Stimulated activated naive CD8-positive, alpha-beta T cell treated with anti-CD3 and anti-CD28 coated beads, Interleukin-15, amount 100 ng/mL, for 72 hours (primary cell): ENCODE results near the gene IRF2.
A peak's percentile ranks its signal among the peaks of the same experiment; 100 is the strongest.

Source experiments
- ATAC-seq: fragments of 150-1000 bp; cut with Tn5 transposase; 2 replicates; pipeline ENCODE4 v1.10.0; 2021; ENCODE audit warnings: mild to moderate bottlenecking, moderate library complexity
- DNase-seq, 2 donors: peaks; one replicate each; pipeline ENCODE4 v3.0.0; 2021 to 2022
- H3K27ac Mint-ChIP-seq, 2 donors: one replicate each; pipeline ENCODE4 v1.8.0; 2022; ENCODE audit warnings: mild to moderate bottlenecking in 2 of 2, mixed read lengths in 2 of 2, moderate library complexity in 2 of 2
- H3K27me3 Mint-ChIP-seq: one replicate; pipeline ENCODE4 v1.8.0; 2022; ENCODE audit warnings: mixed read lengths
- H3K4me1 Mint-ChIP-seq: one replicate; pipeline ENCODE4 v1.8.0; 2022; ENCODE audit warnings: mild to moderate bottlenecking, mixed read lengths
- H3K4me3 Mint-ChIP-seq, 2 donors: one replicate each; pipeline ENCODE4 v1.8.0; 2022; ENCODE audit warnings: mild to moderate bottlenecking in 2 of 2, mixed read lengths in 2 of 2, moderate library complexity in 1 of 2
- H3K9me3 Mint-ChIP-seq, 2 donors: one replicate each; pipeline ENCODE4 v1.8.0; 2022; ENCODE audit warnings: mixed read lengths in 2 of 2

The IRF2 gene

DNA sequence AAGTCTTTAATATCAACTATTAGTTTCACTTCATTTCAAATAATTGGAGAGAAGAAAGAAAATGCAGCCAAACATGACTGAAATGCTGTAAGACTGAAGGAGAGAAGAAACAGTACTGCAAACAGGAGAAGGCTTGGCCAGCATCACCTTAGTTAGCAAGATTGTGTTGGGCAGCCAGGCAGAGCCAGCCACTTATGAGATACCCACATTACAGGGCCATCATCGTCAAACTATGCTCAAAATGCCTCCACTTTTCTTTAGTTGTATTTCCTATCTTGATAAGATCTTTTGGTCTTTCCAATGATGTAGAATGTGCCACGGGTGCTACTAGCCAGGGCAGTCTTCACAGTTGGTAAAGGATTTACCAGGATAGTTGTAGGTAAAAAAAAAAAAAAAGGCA, 10.9 kb upstream of the IRF2 start:
- no peak for DNase-seq
- H3K9me3 Mint-ChIP-seq, result peaks cover 14 to 29% of the 10 kb centered on the region in 2 donors
- H3K27ac Mint-ChIP-seq, result no peak overlapping the region
- no peak overlapping the region for H3K4me3 Mint-ChIP-seq
- peaks cover 49% of the 10 kb centered on the region for H3K4me1 Mint-ChIP-seq
- no peak for ATAC-seq
- H3K27me3 Mint-ChIP-seq, result no peaks in the 10 kb centered on the region

- ATAC-seq (no peak), DNase-seq (no peak)
- Mint-ChIP-seq H3K4me3 (no peak overlapping the region), H3K4me1 (peaks cover 77% of the 10 kb centered on the region), H3K27ac (no peak overlapping the region), H3K27me3 (no peaks in the 10 kb centered on the region), H3K9me3 (peaks cover 14 to 29% of the 10 kb centered on the region in 2 donors)
These were observed 7.2 kb upstream of the IRF2 start for GRCh38 chr4:184481544-184481943.

DNA sequence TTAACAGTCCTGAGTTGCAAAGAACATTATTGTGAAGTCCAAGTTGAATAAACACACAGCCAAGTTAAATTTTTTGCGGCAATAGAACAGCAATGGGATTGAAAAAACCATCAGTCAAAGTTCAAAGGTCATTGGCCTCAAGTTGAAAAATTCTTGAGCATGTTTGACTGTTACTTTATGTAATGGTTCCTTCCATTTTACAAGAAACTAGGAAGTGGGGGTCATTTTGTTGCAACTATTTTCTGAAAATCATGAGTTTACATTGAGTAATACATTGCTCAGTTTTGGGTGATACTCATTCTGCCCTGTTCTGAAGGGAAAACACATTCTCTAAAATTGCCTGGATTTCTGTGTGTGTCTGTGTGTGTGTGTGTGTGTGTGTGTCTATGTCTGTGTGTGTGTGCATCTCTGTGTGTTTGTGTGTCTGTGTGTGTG, 5.2 kb upstream of the IRF2 start:
- no peak overlapping the region for H3K4me3 Mint-ChIP-seq
- no peaks in the 10 kb centered on the region for H3K27me3 Mint-ChIP-seq
- peaks cover 72% of the 10 kb centered on the region for H3K4me1 Mint-ChIP-seq
- no peak overlapping the region for H3K27ac Mint-ChIP-seq
- H3K9me3 Mint-ChIP-seq, result peaks cover 14 to 24% of the 10 kb centered on the region in 2 donors
- no peak for DNase-seq
- ATAC-seq, result no peak

- Mint-ChIP-seq H3K9me3 (peaks cover 0 to 12% of the 10 kb centered on the region in 2 donors), H3K4me1 (peaks cover 57% of the 10 kb centered on the region), H3K27ac (peak overlapping the region in 1 of 2 donors; percentile 42), H3K27me3 (no peaks in the 10 kb centered on the region), H3K4me3 (peak overlapping the region; percentile 97 to 99)
- ATAC-seq (no peak), DNase-seq (no peak)
These were observed 3.0 kb upstream of the IRF2 start for GRCh38 chr4:184477201-184477999.

- no peak for ATAC-seq
- H3K4me3 Mint-ChIP-seq, result peak overlapping the region; percentile 97 to 99
- DNase-seq, result peak in 1 of 2 donors; percentile 38
- peak overlapping the region; percentile 87 to 99 for H3K27ac Mint-ChIP-seq
- H3K9me3 Mint-ChIP-seq, result peaks cover 0 to 12% of the 10 kb centered on the region in 2 donors
- peaks cover 61% of the 10 kb centered on the region for H3K4me1 Mint-ChIP-seq
- no peaks in the 10 kb centered on the region for H3K27me3 Mint-ChIP-seq
These were observed 2.3 kb upstream of the IRF2 start for GRCh38 chr4:184476695-184477094.

- DNase-seq (no peak), ATAC-seq (no peak)
- Mint-ChIP-seq H3K27ac (peak overlapping the region; percentile 98 to 99), H3K4me1 (peaks cover 60% of the 10 kb centered on the region), H3K9me3 (peaks cover 0 to under 1% of the 10 kb centered on the region in 2 donors), H3K4me3 (peak overlapping the region; percentile 97 to 99), H3K27me3 (no peaks in the 10 kb centered on the region)
These were observed 1.1 kb upstream of the IRF2 start for GRCh38 chr4:184475498-184475897.

GRCh38 chr4:184475096-184475461, 729 bp upstream of the IRF2 start:
- Mint-ChIP-seq H3K9me3 (no peaks in the 10 kb centered on the region), H3K27ac (peak overlapping the region; percentile 98 to 99), H3K4me3 (peak overlapping the region; percentile 97 to 99), H3K27me3 (no peaks in the 10 kb centered on the region), H3K4me1 (peaks cover 64% of the 10 kb centered on the region)
- DNase-seq (peak in 1 of 2 donors; percentile 67), ATAC-seq (peak; percentile 49)

- H3K4me1 Mint-ChIP-seq, result peaks cover 62% of the 10 kb centered on the region
- peak; percentile 40 to 58 for DNase-seq
- ATAC-seq, result peak; percentile 29
These were observed 669 bp downstream of the IRF2 start for GRCh38 chr4:184473499-184474262.

GRCh38 chr4:184472614-184473498, 1.5 kb downstream of the IRF2 start:
- peak overlapping the region; percentile 92 to 94 for H3K27ac Mint-ChIP-seq
- peak; percentile 45 for ATAC-seq
- no peaks in the 10 kb centered on the region for H3K9me3 Mint-ChIP-seq
- H3K27me3 Mint-ChIP-seq, result no peaks in the 10 kb centered on the region
- peaks cover 62% of the 10 kb centered on the region for H3K4me1 Mint-ChIP-seq
- DNase-seq, result peak; percentile 56 to 70
- H3K4me3 Mint-ChIP-seq, result peak overlapping the region; percentile 91 to 93

More at GRCh38 chr4:184473499-184474262, 669 bp downstream of the IRF2 start:
- Mint-ChIP-seq H3K27ac (peak overlapping the region; percentile 98 to 99), H3K27me3 (no peaks in the 10 kb centered on the region), H3K9me3 (no peaks in the 10 kb centered on the region), H3K4me3 (peak overlapping the region; percentile 97 to 99)

GRCh38 chr4:184471881-184472613, 2.3 kb downstream of the IRF2 start:
- no peaks in the 10 kb centered on the region for H3K9me3 Mint-ChIP-seq
- no peaks in the 10 kb centered on the region for H3K27me3 Mint-ChIP-seq
- peaks cover 62% of the 10 kb centered on the region for H3K4me1 Mint-ChIP-seq
- ATAC-seq (peak; percentile 4), DNase-seq (peak; percentile 22 to 39)
- H3K4me3 Mint-ChIP-seq, result peak overlapping the region; percentile 91 to 93
- H3K27ac Mint-ChIP-seq, result peak overlapping the region; percentile 92 to 94

DNA sequence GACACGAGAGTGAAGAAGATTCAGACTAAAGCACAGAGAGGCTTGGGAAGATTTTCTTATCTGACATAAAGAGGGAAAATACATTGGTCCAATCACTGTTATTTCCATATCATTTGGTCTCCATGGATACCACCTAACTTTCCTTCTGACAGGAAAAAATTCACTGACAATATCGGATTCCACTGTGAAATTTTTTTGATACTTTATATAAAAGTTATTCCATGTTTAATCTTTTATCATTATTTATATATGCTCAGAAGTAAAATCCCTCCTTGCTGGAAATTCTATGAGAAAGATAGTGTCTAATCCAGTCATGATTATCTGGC, 3.6 kb downstream of the IRF2 start:
- Mint-ChIP-seq H3K9me3 (no peaks in the 10 kb centered on the region), H3K4me1 (peaks cover 55% of the 10 kb centered on the region), H3K27ac (peak overlapping the region in 1 of 2 donors; percentile 94), H3K27me3 (no peaks in the 10 kb centered on the region), H3K4me3 (no peak overlapping the region)
- DNase-seq, result no peak
- ATAC-seq, result no peak

DNA sequence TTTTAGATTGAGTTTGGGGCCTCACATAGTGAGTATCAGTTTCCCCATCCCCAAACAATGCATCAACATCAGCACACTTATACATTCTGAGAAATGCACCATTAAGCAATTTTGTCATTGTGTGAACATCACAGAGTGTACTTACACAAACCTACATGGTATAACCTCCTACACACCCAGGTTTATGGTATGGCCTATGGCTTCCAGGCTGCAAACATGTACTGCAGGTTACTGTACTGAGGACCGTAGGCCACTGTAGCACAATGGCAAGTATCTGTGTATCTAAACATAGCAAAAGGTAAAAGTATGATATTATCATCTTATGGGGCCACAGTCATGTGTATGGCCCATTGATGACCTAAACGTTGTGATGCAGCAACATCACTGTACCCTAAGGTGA, 7.7 kb downstream of the IRF2 start:
- H3K4me3 Mint-ChIP-seq, result no peak overlapping the region
- H3K4me1 Mint-ChIP-seq, result peaks cover 65% of the 10 kb centered on the region
- peaks cover 0 to 4% of the 10 kb centered on the region in 2 donors for H3K9me3 Mint-ChIP-seq
- H3K27me3 Mint-ChIP-seq, result no peaks in the 10 kb centered on the region
- ATAC-seq, result peak; percentile 37
- no peak overlapping the region for H3K27ac Mint-ChIP-seq
- DNase-seq, result no peak

GRCh38 chr4:184464759-184465454, 9.4 kb downstream of the IRF2 start:
- DNase-seq (no peak), ATAC-seq (no peak)
- Mint-ChIP-seq H3K4me3 (no peak overlapping the region), H3K27me3 (no peaks in the 10 kb centered on the region), H3K4me1 (peaks cover 68% of the 10 kb centered on the region), H3K9me3 (peaks cover 0 to 4% of the 10 kb centered on the region in 2 donors), H3K27ac (peak overlapping the region in 1 of 2 donors; percentile 86)

- no peak overlapping the region for H3K27ac Mint-ChIP-seq
- H3K4me1 Mint-ChIP-seq, result peaks cover 69% of the 10 kb centered on the region
- no peak overlapping the region for H3K4me3 Mint-ChIP-seq
- DNase-seq (no peak), ATAC-seq (no peak)
- peaks cover 0 to 4% of the 10 kb centered on the region in 2 donors for H3K9me3 Mint-ChIP-seq
- no peaks in the 10 kb centered on the region for H3K27me3 Mint-ChIP-seq
These were observed 10.5 kb downstream of the IRF2 start for GRCh38 chr4:184463856-184464255.
